T-helper 1 cell treated with Interleukin-12 subunit alpha and Interleukin-12 subunit beta and Interleukin-4 antibody, amounts not matched to agents 30 ng/mL and 1 ng/mL, for 36 hours (primary cell): Measurements from ENCODE around the gene BARD1. TPM values are rescaled to one million over a fixed set of nuclear protein-coding genes. Genes with fewer than 3 reads are reported as not detected.
"Not testable (repeated sequence)": the region's sequence is repeated elsewhere in the genome, so short reads cannot be mapped to it uniquely, and the experiment has no call there.

Experiments
- intact Hi-C: fragments of 100-400 bp; cut with micrococcal nuclease; formaldehyde crosslinking; loops from one replicate; pipeline ENCODE4 v1.15.1; 2024
- total RNA-seq: library from RNA; stranded (reverse); gene quantifications from 2 replicates; pipeline ENCODE4 v1.2.3, GENCODE V29; 2022

BARD1 gene
- total RNA-seq, result 28.7 and 37.7 TPM in 2 replicates

- intact Hi-C loops, result loop anchor here (1.0 to 5.0 kb wide), 11 partner anchors 12 to 1690 kb away; partner anchors contain the start of genes ATIC, IKZF2, MREG and RPL37A
These were observed at the start of gene BARD1 for GRCh38 chr2:214808981-214809750. Gene BARD1 (minus strand): TSS chr2:214809683. CDS start chr2:214809569, 114 bp downstream.

- intact Hi-C loops, result no loop called here
These were observed 46.7 kb upstream of the BARD1 start for GRCh38 chr2:214856137-214856536.

- intact Hi-C loops, result no loop called here
These were observed 44.4 kb upstream of the BARD1 start for GRCh38 chr2:214853906-214854305.

- intact Hi-C loops, result no loop called here
These were observed 34.3 kb upstream of the BARD1 start for GRCh38 chr2:214843823-214844222.

GRCh38 chr2:214839464-214839863 is 30.0 kb upstream of the BARD1 start:
- intact Hi-C loops, result no loop called here

- intact Hi-C loops, result no loop called here
These were observed 28.0 kb upstream of the BARD1 start for GRCh38 chr2:214837466-214837865.

- intact Hi-C loops, result no loop called here
These were observed 27.1 kb upstream of the BARD1 start for GRCh38 chr2:214836568-214836967.

GRCh38 chr2:214830794-214831346 is 21.4 kb upstream of the BARD1 start:
- intact Hi-C loops, result loop anchor here (1.0 kb wide), 1 partner anchor 1580 kb away; no protein-coding TSS in a partner anchor

- intact Hi-C loops, result no loop called here
These were observed 6.6 kb upstream of the BARD1 start for GRCh38 chr2:214816008-214816533.

GRCh38 chr2:214810671-214811070 is 1.2 kb upstream of the BARD1 start:
- intact Hi-C loops, result loop anchor here (2.0 kb wide), 1 partner anchor 1270 kb away; the partner anchor contains the start of genes PECR and TMEM169

- intact Hi-C loops, result loop anchor here (1.0 to 5.0 kb wide), 10 partner anchors 73 to 1689 kb away; partner anchors contain the start of genes ATIC, IKZF2, MREG and PECR
These were observed 475 bp upstream of the BARD1 start for GRCh38 chr2:214809751-214810564.

GRCh38 chr2:214807653-214808052 is 1.8 kb downstream of the BARD1 start:
- intact Hi-C loops, result loop anchor here (1.0 to 5.0 kb wide), 5 partner anchors 10 to 1691 kb away; partner anchors contain the start of genes IKZF2 and RPL37A

- intact Hi-C loops, result no loop called here
These were observed 7.6 kb downstream of the BARD1 start for GRCh38 chr2:214801768-214802397.

GRCh38 chr2:214801068-214801467 is 8.4 kb downstream of the BARD1 start:
- intact Hi-C loops, result no loop called here

GRCh38 chr2:214800180-214800579 is 9.3 kb downstream of the BARD1 start:
- intact Hi-C loops, result no loop called here

GRCh38 chr2:214796911-214797310 is 12.6 kb downstream of the BARD1 start:
- intact Hi-C loops, result loop anchor here (1.0 kb wide), 2 partner anchors 10 to 11 kb away; no protein-coding TSS in a partner anchor

GRCh38 chr2:214783181-214783580 is 26.3 kb downstream of the BARD1 start:
- intact Hi-C loops, result not testable (repeated sequence)

GRCh38 chr2:214782671-214783070 is 26.8 kb downstream of the BARD1 start:
- intact Hi-C loops, result no loop called here

- intact Hi-C loops, result no loop called here
These were observed 28.3 kb downstream of the BARD1 start for GRCh38 chr2:214781226-214781625.

GRCh38 chr2:214775971-214776370 is 33.5 kb downstream of the BARD1 start:
- intact Hi-C loops, result no loop called here

GRCh38 chr2:214774108-214774507 is 35.4 kb downstream of the BARD1 start:
- intact Hi-C loops, result no loop called here
